Stimulated activated CD8-positive, alpha-beta memory T cell treated with anti-CD3 and anti-CD28 coated beads, Interleukin-12 subunit alpha, Interleukin-12 subunit beta, amount 100 ng/mL, for 24 hours (primary cell): ENCODE results near the gene VPS37B.

Experiments
- DNase-seq: peaks from one replicate; pipeline ENCODE4 v3.0.0-alpha.2; 2020; ENCODE audit errors: extremely low read depth

VPS37B gene

GRCh38 chr12:122852336-122853275 lies 43.3 kb downstream of the VPS37B start:
- DNase-seq: no peak

GRCh38 chr12:122851820-122852219 lies 44.1 kb downstream of the VPS37B start:
- no peak for DNase-seq

DNA sequence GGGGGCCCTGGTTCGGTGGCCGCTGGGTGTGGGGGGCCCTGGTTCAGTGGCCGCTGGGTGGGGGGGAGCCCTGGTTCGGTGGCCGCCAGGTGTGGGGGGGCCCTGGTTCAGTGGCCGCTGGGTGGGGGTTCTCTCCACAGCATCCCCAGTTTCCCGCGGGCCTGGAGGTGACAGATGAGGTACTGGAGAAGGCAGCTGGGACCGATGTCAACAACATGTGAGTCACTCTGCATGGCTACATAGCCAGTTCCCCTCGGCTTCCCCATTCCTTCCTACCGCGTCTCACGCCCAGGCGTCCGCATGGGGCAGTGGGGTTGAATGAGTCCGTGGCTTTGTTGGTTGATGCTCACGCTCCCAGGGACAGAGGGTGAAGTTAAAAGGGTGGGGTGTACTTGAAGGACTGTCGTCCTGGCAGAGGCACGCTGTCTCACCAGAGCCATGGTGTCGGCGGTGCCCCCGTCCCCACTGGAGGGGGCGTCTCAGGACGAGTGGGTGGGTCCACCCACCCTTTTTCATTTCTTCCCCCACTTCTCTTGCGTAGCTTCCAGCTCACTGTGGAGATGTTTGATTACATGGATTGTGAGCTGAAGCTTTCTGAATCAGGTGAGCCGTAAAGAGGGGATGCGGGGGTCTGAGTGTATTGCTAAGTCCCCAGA lies 45.1 kb downstream of the VPS37B start:
- DNase-seq: no peak

- DNase-seq: no peak
Measured at GRCh38 chr12:122850048-122850445, 45.9 kb downstream of the VPS37B start.

DNA sequence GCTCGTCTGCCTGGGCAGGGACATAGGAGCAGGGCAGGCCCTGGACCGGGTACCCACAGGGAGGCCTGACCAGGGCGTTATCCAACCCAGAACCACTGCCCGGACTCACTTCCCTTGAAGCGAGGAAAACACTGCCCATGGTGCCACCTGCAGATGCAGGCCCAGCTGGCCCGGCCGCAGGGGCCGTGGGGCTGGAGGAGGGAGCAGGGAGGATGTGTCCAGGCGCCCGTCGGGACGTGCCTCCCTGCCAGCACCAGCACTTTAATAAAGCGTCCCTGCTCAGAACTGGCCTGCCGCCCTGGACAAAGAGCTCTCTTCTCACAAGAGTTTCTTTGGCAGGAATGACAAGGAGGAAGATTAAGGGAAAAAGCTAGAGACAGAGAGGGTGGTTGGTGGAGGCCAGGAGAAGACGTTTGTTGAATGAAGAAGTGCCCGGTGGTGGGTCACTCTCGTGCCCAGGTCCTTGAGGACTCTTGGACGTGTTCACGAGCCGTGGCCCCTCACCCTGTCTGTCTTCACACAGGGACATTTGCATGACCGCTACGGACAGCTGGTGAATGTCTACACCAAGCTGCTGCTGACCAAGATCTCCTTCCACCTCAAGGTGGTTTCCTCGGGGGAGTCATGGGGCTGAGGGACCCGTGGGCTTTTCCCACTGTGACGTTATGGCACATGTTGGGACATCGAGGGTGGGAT lies 46.4 kb downstream of the VPS37B start:
- DNase-seq: no peak

GRCh38 chr12:122848471-122849351 lies 47.2 kb downstream of the VPS37B start:
- DNase-seq: no peak

GRCh38 chr12:122847921-122848421 lies 48.0 kb downstream of the VPS37B start:
- no peak for DNase-seq

- DNase-seq: no peak
Measured at GRCh38 chr12:122847516-122847836, 48.4 kb downstream of the VPS37B start.

GRCh38 chr12:122846622-122847515 lies 49.1 kb downstream of the VPS37B start:
- no peak for DNase-seq

- no peak for DNase-seq
Measured at GRCh38 chr12:122845865-122846621, 49.9 kb downstream of the VPS37B start.

DNA sequence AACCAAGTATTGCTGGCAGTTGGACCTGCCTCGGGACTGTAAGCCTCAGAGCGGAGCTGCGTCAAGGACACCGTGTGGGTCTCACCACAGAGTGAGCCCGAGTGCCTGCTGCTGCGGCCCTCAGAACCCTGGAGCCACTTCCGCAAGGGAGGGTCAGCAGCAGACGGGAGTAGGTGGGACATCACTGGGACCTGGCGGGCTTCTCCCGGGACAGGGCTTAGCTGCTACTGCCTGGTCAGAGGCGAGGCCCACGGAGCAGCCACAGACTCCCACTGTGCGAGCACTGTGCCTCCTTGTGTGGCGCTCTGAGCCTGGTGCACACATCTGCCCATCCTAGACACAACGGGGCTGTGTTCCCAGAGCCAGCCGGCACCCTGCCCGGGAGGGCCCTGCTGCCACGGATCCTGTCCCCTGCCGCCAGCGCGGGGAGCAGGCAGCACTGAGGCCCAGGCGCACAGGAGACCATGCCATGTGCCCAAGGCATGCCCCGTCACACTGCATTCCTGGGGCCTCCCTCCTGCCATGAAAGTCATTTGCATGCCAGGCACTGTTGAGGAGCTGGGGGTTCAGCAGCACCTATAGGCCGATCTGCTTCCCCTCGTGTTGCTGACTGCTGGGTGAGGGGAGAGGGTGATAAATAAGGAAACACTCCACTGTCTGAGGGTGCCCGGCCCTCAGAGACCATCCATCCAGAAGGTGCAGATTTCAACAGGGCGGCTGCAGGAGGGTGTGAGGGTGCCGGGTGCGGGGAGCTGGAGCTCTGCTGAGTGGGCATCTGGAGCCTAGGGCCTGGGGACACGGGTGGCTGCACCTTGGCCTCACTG lies 50.7 kb downstream of the VPS37B start:
- no peak for DNase-seq

- no peak for DNase-seq
Measured at GRCh38 chr12:122844366-122844971, 51.5 kb downstream of the VPS37B start.

- no peak for DNase-seq
Measured at GRCh38 chr12:122843455-122843854, 52.5 kb downstream of the VPS37B start.

DNA sequence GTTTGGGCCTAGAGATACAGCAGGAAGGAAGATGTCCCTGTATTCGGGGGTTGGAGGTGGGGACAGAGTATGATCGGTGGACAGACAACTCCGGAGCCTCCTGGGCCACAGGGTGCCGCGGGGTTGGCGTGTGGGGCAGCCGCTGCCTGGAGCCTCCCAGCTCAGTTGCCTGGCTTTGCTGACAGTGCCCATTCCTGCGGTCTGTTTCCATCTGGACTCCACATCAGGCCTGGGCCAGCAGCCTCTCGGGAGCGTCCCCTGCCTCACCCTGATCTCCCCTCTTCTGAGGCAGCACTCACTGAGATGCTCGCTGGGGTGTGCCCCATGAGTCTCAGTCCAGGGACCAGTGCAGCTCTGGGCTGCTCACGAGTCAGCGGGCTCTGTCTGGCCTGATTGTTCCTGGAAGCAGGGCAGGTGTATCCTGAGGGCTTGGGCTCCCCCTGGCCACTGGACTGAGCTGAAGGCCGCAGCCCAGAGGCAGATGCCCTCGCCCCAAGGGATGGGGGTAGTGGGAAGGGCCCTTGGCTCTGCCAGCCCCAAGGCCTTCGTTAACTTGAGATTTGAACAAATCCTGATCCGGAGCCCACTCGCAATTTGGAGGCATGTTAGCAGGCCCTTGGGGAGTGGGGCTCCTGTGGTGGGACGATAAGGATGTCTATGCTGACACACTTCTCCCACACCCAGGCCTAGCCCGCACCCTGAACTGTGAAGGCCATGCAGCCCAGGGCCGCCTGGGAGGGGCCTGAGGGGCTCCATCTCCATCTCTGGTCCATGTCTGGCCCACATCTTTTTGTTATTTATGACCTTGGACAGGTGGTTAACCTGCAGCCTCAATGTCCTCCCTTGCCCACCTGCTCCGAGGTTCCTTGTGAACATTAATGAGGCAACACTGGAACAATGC lies 53.2 kb downstream of the VPS37B start:
- DNase-seq: no peak

DNA sequence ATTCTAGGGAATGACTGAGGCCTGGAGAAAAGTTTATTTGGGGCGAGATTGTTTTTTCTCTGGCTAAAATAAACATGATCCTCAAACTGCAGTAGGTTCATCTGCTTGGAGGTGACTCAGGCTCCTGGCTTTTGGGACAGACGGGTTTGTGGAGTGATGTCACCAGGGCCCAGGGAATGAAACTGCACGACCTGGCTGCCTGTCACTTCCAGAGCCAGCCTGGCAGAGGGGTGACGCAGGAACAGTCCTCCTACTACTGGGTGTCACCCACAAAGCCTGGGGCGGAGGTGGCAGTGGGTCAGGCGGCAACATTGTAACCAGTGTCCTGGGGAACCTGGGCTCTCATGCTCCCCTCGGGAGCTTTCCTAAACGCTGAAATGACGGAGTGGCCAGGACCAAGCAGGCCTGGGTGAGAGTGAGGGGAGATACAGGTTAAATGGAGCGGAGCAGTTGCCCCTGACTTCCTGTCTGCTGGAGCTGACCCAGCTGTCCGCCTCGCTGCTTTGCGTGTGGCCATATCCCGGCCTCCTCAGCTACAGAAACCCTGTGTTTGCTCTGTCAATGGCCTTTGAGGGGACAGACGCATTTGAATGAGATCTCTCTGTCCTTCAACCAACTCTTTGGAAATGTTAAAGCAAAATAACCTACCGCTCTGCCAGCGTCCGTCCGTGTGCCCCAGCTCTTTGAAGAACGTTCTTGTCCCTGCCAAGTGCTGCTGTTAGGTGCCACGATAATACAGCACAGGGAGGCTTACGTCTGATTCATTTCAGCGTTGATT lies 54.2 kb downstream of the VPS37B start:
- DNase-seq: no peak
